AG20443 (cell line): Measurements from ENCODE around the gene BTRC.
"Not testable (repeated sequence)": the region's sequence is repeated elsewhere in the genome, so short reads cannot be mapped to it uniquely, and the experiment has no call there.

ENCODE experiments used
- DNase-seq: peaks from one replicate; pipeline ENCODE4 v3.0.0; 2012; ENCODE audit warnings: low spot score, mixed read lengths

Gene BTRC

GRCh38 chr10:101587725-101588653, 234.0 kb downstream of the BTRC start, which contains the start of the genes DPCD and POLL:
Gene DPCD, plus strand, starts transcription at chr10:101588321. Its CDS starts 16 bp downstream, at chr10:101588337.
Gene POLL, minus strand, starts transcription at chr10:101588257. Its CDS starts 897 bp downstream, at chr10:101587360.
- DNase-seq, result peak; percentile 98

- DNase-seq, result peak; percentile 45
These were observed 234.9 kb downstream of the BTRC start for GRCh38 chr10:101588879-101589278.

- not testable (repeated sequence) for DNase-seq
These were observed 239.4 kb downstream of the BTRC start for GRCh38 chr10:101593331-101593730.

- DNase-seq, result no peak
These were observed 241.8 kb downstream of the BTRC start for GRCh38 chr10:101595591-101596433.

GRCh38 chr10:101597091-101597900, 243.3 kb downstream of the BTRC start:
- no peak for DNase-seq

- DNase-seq, result no peak
These were observed 247.6 kb downstream of the BTRC start for GRCh38 chr10:101601541-101601940.

- peak; percentile 91 for DNase-seq
These were observed 248.9 kb downstream of the BTRC start for GRCh38 chr10:101602761-101603398.
